Neural cell (in vitro differentiated cells): ENCODE measurements around the gene HLA-E. TPM values are rescaled to one million over a fixed set of nuclear protein-coding genes. Genes with fewer than 3 reads are reported as not detected.
"Not testable (repeated sequence)": the region's sequence is repeated elsewhere in the genome, so short reads cannot be mapped to it uniquely, and the experiment has no call there.

Experiments
- H2AFZ ChIP-seq: fragments of 200-600, 300-800 bp; sonication (generic), shearing (Covaris generic); 2 replicates; pipeline ENCODE4 v1.6.0; 2014; ENCODE audit warnings: low read depth, mild to moderate bottlenecking, antibody characterized with exemption, low read length, moderate library complexity
- H3F3A ChIP-seq: fragments of 200-600 bp; shearing (Covaris generic); 2 replicates; pipeline ENCODE4 v1.6.1; 2016; ENCODE audit warnings: mild to moderate bottlenecking, moderate library complexity, mixed read lengths, antibody characterized with exemption, low read length; ENCODE audit not compliant: insufficient read depth, poor library complexity, severe bottlenecking
- H3K27ac ChIP-seq: fragments of 200-600, 300-800 bp; sonication (generic), shearing (Covaris generic); 2 replicates; pipeline ENCODE4 v1.5.1; 2014; ENCODE audit warnings: mild to moderate bottlenecking, low read length, moderate library complexity
- H3K27me3 ChIP-seq: fragments of 300-800, 200-600 bp; sonication (generic), shearing (Covaris generic); 2 replicates; pipeline ENCODE4 v1.6.0; 2014; ENCODE audit warnings: mild to moderate bottlenecking, low read depth, low read length, moderate library complexity; ENCODE audit not compliant: insufficient read depth
- H3K36me3 ChIP-seq: fragments of 300-800, 200-600 bp; sonication (generic), shearing (Covaris generic); 2 replicates; pipeline ENCODE4 v1.5.1; 2014; ENCODE audit warnings: mild to moderate bottlenecking, antibody characterized with exemption, low read length, moderate library complexity; ENCODE audit not compliant: insufficient read depth
- H3K4me2 ChIP-seq: fragments of 300-800, 200-600 bp; sonication (generic), shearing (Covaris generic); 2 replicates; pipeline ENCODE4 v1.6.0; 2014; ENCODE audit warnings: mild to moderate bottlenecking, low read length
- H3K4me3 ChIP-seq: fragments of 300-800, 200-600 bp; sonication (generic), shearing (Covaris generic); 2 replicates; pipeline ENCODE4 v1.5.1; 2014; ENCODE audit warnings: mild to moderate bottlenecking, low read length, moderate library complexity
- H3K79me2 ChIP-seq: fragments of 200-600 bp; shearing (Covaris generic); replicated peaks from 2 replicates; pipeline ENCODE4 v1.6.0; 2014; ENCODE audit warnings: mild to moderate bottlenecking, low read length, moderate library complexity; ENCODE audit not compliant: insufficient read depth
- H3K9ac ChIP-seq: fragments of 300-800, 200-600 bp; sonication (generic), shearing (Covaris generic); 2 replicates; pipeline ENCODE4 v1.6.1; 2016; ENCODE audit warnings: mild to moderate bottlenecking, low read length, mixed read lengths
- H3K9me2 ChIP-seq: fragments of 200-600 bp; shearing (Covaris generic); 2 replicates; pipeline ENCODE4 v1.6.1; 2016; ENCODE audit warnings: mild to moderate bottlenecking, low read length, mixed read lengths; ENCODE audit not compliant: insufficient read depth
- H3K9me3 ChIP-seq: fragments of 200-600, 300-800 bp; sonication (generic), shearing (Covaris generic); 2 replicates; pipeline ENCODE4 v1.6.1; 2016; ENCODE audit warnings: mild to moderate bottlenecking, mixed run types, low read length, moderate library complexity, mixed read lengths
- H4K20me1 ChIP-seq: fragments of 200-600 bp; shearing (Covaris generic); 2 replicates; pipeline ENCODE4 v1.6.1; 2016; ENCODE audit warnings: mild to moderate bottlenecking, mixed run types; ENCODE audit not compliant: insufficient read depth
- EP300 ChIP-seq: fragments of 450-650 bp; conservative IDR thresholded peaks from 2 replicates; pipeline ENCODE4 v1.6.1; 2014; ENCODE audit warnings: antibody characterized with exemption, mild to moderate bottlenecking, moderate library complexity; ENCODE audit not compliant: poor library complexity, severe bottlenecking
- EZH2 ChIP-seq: fragments of 200-600, 300-800 bp; shearing (Covaris generic), sonication (generic); IDR thresholded peaks from 2 replicates; pipeline ENCODE4 v1.6.1; 2014; ENCODE audit warnings: antibody characterized with exemption, low read length, borderline replicate concordance, mild to moderate bottlenecking; ENCODE audit not compliant: insufficient read depth, poor library complexity, severe bottlenecking
- MXI1 ChIP-seq: fragments of 450-650 bp; conservative IDR thresholded peaks from 2 replicates; pipeline ENCODE4 v1.6.1; 2014; ENCODE audit warnings: antibody characterized with exemption, mild to moderate bottlenecking; ENCODE audit not compliant: poor library complexity, severe bottlenecking
- POLR2AphosphoS5 ChIP-seq: IDR thresholded peaks from 2 replicates; pipeline ENCODE4 v1.6.1; 2012
- RAD21 ChIP-seq: fragments of 450-650 bp; conservative IDR thresholded peaks from 2 replicates; pipeline ENCODE4 v1.6.1; 2014; ENCODE audit warnings: antibody characterized with exemption, mild to moderate bottlenecking, moderate library complexity
- SMC3 ChIP-seq: fragments of 450-650 bp; conservative IDR thresholded peaks from 2 replicates; pipeline ENCODE4 v1.6.1; 2014; ENCODE audit warnings: antibody characterized with exemption, mild to moderate bottlenecking, moderate library complexity; ENCODE audit not compliant: poor library complexity
- TAF1 ChIP-seq: IDR thresholded peaks from 2 replicates; pipeline ENCODE4 v1.6.1; 2012; ENCODE audit warnings: low read depth
- polyA plus RNA-seq: library from polyadenylated mRNA; depleted of rRNA; stranded (reverse); fragments of >200 nt; gene quantifications from 2 replicates; pipeline ENCODE4 v1.2.3, GENCODE V29; 2014
- TF ChIP-seq, protein P1 (sequence below): fragments of 450-650 bp; IDR thresholded peaks from 2 replicates; pipeline ENCODE4 v1.5.1; 2014; ENCODE audit warnings: antibody characterized with exemption, mild to moderate bottlenecking, moderate library complexity; ENCODE audit not compliant: poor library complexity, severe bottlenecking
- TF ChIP-seq, protein P2 (sequence below): IDR thresholded peaks from 2 replicates; pipeline ENCODE4 v1.6.1; 2012; ENCODE audit warnings: borderline replicate concordance

Gene HLA-E
- polyA plus RNA-seq, 1 donor from 2014 or later = 0.51 TPM

DNA sequence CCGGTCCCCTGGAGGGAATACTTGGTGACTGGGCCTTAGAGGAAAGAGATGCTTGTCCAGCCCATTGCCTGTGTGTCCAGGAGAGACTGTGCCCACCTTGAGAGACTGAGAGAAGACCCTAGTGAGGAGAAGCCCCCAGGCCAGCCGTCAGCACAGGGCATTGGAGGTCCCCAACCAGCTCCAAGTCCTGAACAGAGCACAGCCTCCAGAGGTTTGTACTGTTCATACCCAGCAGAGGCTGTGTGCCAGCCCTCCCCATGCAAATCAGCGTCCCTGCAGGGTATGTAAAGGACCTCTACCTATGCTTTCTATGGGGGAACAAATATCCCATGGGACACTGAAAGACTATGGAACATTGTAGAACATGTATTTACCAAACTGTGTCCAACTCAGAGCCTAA lies 8.4 kb downstream of the HLA-E start:
- H3K79me2 ChIP-seq = no peaks in the 10 kb centered on the region
- H3F3A ChIP-seq = no peaks in the 10 kb centered on the region
- H2AFZ ChIP-seq = no peak overlapping the region
- H4K20me1 ChIP-seq = no peaks in the 10 kb centered on the region
- TF ChIP-seq SMC3 = no peak
- TF ChIP-seq, protein P1, sequence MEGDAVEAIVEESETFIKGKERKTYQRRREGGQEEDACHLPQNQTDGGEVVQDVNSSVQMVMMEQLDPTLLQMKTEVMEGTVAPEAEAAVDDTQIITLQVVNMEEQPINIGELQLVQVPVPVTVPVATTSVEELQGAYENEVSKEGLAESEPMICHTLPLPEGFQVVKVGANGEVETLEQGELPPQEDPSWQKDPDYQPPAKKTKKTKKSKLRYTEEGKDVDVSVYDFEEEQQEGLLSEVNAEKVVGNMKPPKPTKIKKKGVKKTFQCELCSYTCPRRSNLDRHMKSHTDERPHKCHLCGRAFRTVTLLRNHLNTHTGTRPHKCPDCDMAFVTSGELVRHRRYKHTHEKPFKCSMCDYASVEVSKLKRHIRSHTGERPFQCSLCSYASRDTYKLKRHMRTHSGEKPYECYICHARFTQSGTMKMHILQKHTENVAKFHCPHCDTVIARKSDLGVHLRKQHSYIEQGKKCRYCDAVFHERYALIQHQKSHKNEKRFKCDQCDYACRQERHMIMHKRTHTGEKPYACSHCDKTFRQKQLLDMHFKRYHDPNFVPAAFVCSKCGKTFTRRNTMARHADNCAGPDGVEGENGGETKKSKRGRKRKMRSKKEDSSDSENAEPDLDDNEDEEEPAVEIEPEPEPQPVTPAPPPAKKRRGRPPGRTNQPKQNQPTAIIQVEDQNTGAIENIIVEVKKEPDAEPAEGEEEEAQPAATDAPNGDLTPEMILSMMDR = no peak
- TF ChIP-seq MXI1 = no peak
- TF ChIP-seq, protein P2, sequence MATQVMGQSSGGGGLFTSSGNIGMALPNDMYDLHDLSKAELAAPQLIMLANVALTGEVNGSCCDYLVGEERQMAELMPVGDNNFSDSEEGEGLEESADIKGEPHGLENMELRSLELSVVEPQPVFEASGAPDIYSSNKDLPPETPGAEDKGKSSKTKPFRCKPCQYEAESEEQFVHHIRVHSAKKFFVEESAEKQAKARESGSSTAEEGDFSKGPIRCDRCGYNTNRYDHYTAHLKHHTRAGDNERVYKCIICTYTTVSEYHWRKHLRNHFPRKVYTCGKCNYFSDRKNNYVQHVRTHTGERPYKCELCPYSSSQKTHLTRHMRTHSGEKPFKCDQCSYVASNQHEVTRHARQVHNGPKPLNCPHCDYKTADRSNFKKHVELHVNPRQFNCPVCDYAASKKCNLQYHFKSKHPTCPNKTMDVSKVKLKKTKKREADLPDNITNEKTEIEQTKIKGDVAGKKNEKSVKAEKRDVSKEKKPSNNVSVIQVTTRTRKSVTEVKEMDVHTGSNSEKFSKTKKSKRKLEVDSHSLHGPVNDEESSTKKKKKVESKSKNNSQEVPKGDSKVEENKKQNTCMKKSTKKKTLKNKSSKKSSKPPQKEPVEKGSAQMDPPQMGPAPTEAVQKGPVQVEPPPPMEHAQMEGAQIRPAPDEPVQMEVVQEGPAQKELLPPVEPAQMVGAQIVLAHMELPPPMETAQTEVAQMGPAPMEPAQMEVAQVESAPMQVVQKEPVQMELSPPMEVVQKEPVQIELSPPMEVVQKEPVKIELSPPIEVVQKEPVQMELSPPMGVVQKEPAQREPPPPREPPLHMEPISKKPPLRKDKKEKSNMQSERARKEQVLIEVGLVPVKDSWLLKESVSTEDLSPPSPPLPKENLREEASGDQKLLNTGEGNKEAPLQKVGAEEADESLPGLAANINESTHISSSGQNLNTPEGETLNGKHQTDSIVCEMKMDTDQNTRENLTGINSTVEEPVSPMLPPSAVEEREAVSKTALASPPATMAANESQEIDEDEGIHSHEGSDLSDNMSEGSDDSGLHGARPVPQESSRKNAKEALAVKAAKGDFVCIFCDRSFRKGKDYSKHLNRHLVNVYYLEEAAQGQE = no peak
- no peak for TF ChIP-seq EZH2
- no peak for TF ChIP-seq EP300
- no peak for TF ChIP-seq TAF1
- no peak for TF ChIP-seq POLR2AphosphoS5
- TF ChIP-seq RAD21 = no peak
- H3K9me3 ChIP-seq = no peaks in the 10 kb centered on the region
- H3K4me2 ChIP-seq = no peak overlapping the region
- no peak overlapping the region for H3K4me3 ChIP-seq
- H3K27ac ChIP-seq = no peak overlapping the region
- H3K9ac ChIP-seq = no peak overlapping the region
- no peaks in the 10 kb centered on the region for H3K36me3 ChIP-seq
- H3K9me2 ChIP-seq = no peaks in the 10 kb centered on the region
- no peaks in the 10 kb centered on the region for H3K27me3 ChIP-seq

DNA sequence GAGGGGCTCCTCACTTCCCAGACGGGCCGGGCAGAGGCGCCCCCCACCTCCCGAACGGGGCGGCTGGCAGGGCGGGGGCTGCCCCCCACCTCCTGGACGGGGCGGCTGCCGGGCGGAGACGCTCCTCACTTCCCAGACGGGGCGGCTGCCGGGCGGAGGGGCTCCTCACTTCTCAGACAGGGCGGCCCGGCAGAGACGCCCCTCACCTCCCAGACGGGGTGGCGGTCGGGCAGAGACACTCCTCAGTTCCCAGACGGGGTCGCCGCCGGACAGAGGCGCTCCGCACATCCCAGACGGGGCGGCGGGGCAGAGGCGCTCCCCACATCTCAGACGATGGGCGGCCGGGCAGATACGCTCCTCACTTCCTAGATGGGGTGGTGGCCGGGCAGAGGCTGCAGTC lies 9.4 kb downstream of the HLA-E start:
- not testable (repeated sequence) for H4K20me1 ChIP-seq, H3K27ac ChIP-seq, H3K4me2 ChIP-seq, H3K36me3 ChIP-seq, H2AFZ ChIP-seq, H3K9me3 ChIP-seq, H3K27me3 ChIP-seq, H3K79me2 ChIP-seq, H3F3A ChIP-seq, H3K9me2 ChIP-seq, H3K4me3 ChIP-seq, H3K9ac ChIP-seq
